H9 (cell line): ENCODE data around the gene ZBTB16. TPM values are rescaled to one million over a fixed set of nuclear protein-coding genes. Genes with fewer than 3 reads are reported as not detected.

Experiments used
- DNase-seq: peaks from one replicate; pipeline ENCODE4 v3.0.0-alpha.2; 2017
- H2AFZ ChIP-seq: one replicate; pipeline ENCODE4 v1.6.1; 2013; ENCODE audit warnings: mild to moderate bottlenecking, low read length, control low read depth, moderate library complexity
- H2AK5ac ChIP-seq: 2 replicates; pipeline ENCODE4 v1.6.1; 2013; ENCODE audit warnings: low read length, control low read depth, mixed read lengths; ENCODE audit not compliant: insufficient read length
- H2BK120ac ChIP-seq: one replicate; pipeline ENCODE4 v1.6.1; 2013; ENCODE audit warnings: low read depth, mild to moderate bottlenecking, low read length, control low read depth, inconsistent platforms; ENCODE audit not compliant: poor library complexity, severe bottlenecking
- H2BK12ac ChIP-seq: 2 replicates; pipeline ENCODE4 v1.6.1; 2013; ENCODE audit warnings: low read length, control low read depth, mixed read lengths, low read depth; ENCODE audit not compliant: insufficient read length
- H2BK15ac ChIP-seq: 2 replicates; pipeline ENCODE4 v1.6.1; 2013; ENCODE audit warnings: low read depth, low read length, control low read depth
- H2BK20ac ChIP-seq: one replicate; pipeline ENCODE4 v1.6.1; 2013; ENCODE audit warnings: low read depth, mild to moderate bottlenecking, low read length, control low read depth, inconsistent platforms; ENCODE audit not compliant: poor library complexity, severe bottlenecking
- H2BK5ac ChIP-seq: 2 replicates; pipeline ENCODE4 v1.6.1; 2013; ENCODE audit warnings: low read length, control low read depth, mixed read lengths; ENCODE audit not compliant: insufficient read length
- H3K14ac ChIP-seq: 2 replicates; pipeline ENCODE4 v1.6.1; 2013; ENCODE audit warnings: low read length, control low read depth; ENCODE audit not compliant: insufficient read depth
- H3K18ac ChIP-seq: 2 replicates; pipeline ENCODE4 v1.6.1; 2013; ENCODE audit warnings: low read depth, mild to moderate bottlenecking, mixed read lengths, low read length, control low read depth; ENCODE audit not compliant: insufficient read length
- H3K23ac ChIP-seq: 2 replicates; pipeline ENCODE4 v1.6.1; 2013; ENCODE audit warnings: low read length, control low read depth, mixed read lengths, low read depth; ENCODE audit not compliant: insufficient read length
- H3K23me2 ChIP-seq: 2 replicates; pipeline ENCODE4 v1.6.1; 2013; ENCODE audit warnings: low read depth, mild to moderate bottlenecking, mixed read lengths, low read length, control low read depth; ENCODE audit not compliant: insufficient read length, poor library complexity, severe bottlenecking
- H3K27ac ChIP-seq: 2 replicates; pipeline ENCODE4 v1.5.1; 2013; ENCODE audit warnings: low read length, control low read depth, mixed read lengths, low read depth; ENCODE audit not compliant: insufficient read length
- H3K27me3 ChIP-seq: 2 replicates; pipeline ENCODE4 v1.6.1; 2013; ENCODE audit warnings: low read length, control low read depth, inconsistent platforms; ENCODE audit not compliant: insufficient read depth
- H3K4ac ChIP-seq: 2 replicates; pipeline ENCODE4 v1.6.1; 2013; ENCODE audit warnings: low read depth, mild to moderate bottlenecking, control low read depth, inconsistent platforms, low read length, moderate library complexity
- H3K4me1 ChIP-seq: 2 replicates; pipeline ENCODE4 v1.6.1; 2013; ENCODE audit warnings: low read length, control low read depth, inconsistent platforms; ENCODE audit not compliant: insufficient read depth
- H3K4me2 ChIP-seq: 2 replicates; pipeline ENCODE4 v1.6.1; 2013; ENCODE audit warnings: low read length, control low read depth, mixed read lengths; ENCODE audit not compliant: insufficient read length, insufficient read depth
- H3K56ac ChIP-seq: 2 replicates; pipeline ENCODE4 v1.6.1; 2013; ENCODE audit warnings: low read depth, mild to moderate bottlenecking, mixed read lengths, low read length, control low read depth; ENCODE audit not compliant: insufficient read length
- H3K79me1 ChIP-seq: 2 replicates; pipeline ENCODE4 v1.6.1; 2013; ENCODE audit warnings: low read depth, mild to moderate bottlenecking, moderate library complexity, low read length, control low read depth, inconsistent platforms; ENCODE audit not compliant: insufficient read depth, poor library complexity, severe bottlenecking
- H3K79me2 ChIP-seq: 2 replicates; pipeline ENCODE4 v1.6.1; 2013; ENCODE audit warnings: low read length, control low read depth, inconsistent platforms; ENCODE audit not compliant: insufficient read depth
- H3K9ac ChIP-seq: 2 replicates; pipeline ENCODE4 v1.6.1; 2013; ENCODE audit warnings: low read length, control low read depth, mixed read lengths; ENCODE audit not compliant: insufficient read length; ENCODE audit errors: extremely low read depth
- H3K9me3 ChIP-seq: one replicate; pipeline ENCODE4 v1.6.1; 2013; ENCODE audit warnings: low read depth, low read length, inconsistent platforms; ENCODE audit not compliant: control insufficient read depth
- H3T11ph ChIP-seq: one replicate; pipeline ENCODE4 v1.6.1; 2013; ENCODE audit warnings: mild to moderate bottlenecking, low read length, control low read depth, inconsistent platforms
- H4K20me1 ChIP-seq: one replicate; pipeline ENCODE4 v1.6.1; 2013; ENCODE audit not compliant: control insufficient read depth, insufficient read length, insufficient read depth
- H4K5ac ChIP-seq: 2 replicates; pipeline ENCODE4 v1.6.1; 2013; ENCODE audit warnings: low read depth, mild to moderate bottlenecking, mixed read lengths, low read length, control low read depth; ENCODE audit not compliant: insufficient read length
- H4K8ac ChIP-seq: replicated peaks from 2 replicates; pipeline ENCODE4 v1.6.1; 2013; ENCODE audit warnings: low read length, control low read depth, mixed read lengths, low read depth; ENCODE audit not compliant: insufficient read length
- H4K91ac ChIP-seq: 2 replicates; pipeline ENCODE4 v1.6.1; 2013; ENCODE audit warnings: low read depth, mild to moderate bottlenecking, moderate library complexity, mixed read lengths, low read length, control low read depth; ENCODE audit not compliant: insufficient read length
- H3K27ac Mint-ChIP-seq, 3 experiments: 2 replicates in 2 of 3; 3 replicates in 1 of 3; pipeline ENCODE4 v1.8.0; 2020 to 2021; ENCODE audit warnings: mixed read lengths in 3 of 3, mild to moderate bottlenecking in 1 of 3, moderate library complexity in 1 of 3
- H3K27me3 Mint-ChIP-seq: 2 replicates; pipeline ENCODE4 v1.8.0; 2021; ENCODE audit warnings: low read depth, mild to moderate bottlenecking, moderate library complexity, mixed read lengths
- H3K36me3 Mint-ChIP-seq, 3 experiments: 2 replicates in 2 of 3; 3 replicates in 1 of 3; pipeline ENCODE4 v1.8.0; 2020 to 2021; ENCODE audit warnings: low read depth in 3 of 3, mixed read lengths in 3 of 3; ENCODE audit not compliant: insufficient read depth in 1 of 3
- H3K4me1 Mint-ChIP-seq, 2 experiments: 2 replicates each; pipeline ENCODE4 v1.8.0; 2020; ENCODE audit warnings: mixed read lengths in 2 of 2
- H3K4me3 Mint-ChIP-seq, 2 experiments: 2 replicates in 1 of 2; 3 replicates in 1 of 2; pipeline ENCODE4 v1.8.0; 2020 to 2021; ENCODE audit warnings: mild to moderate bottlenecking in 2 of 2, mixed read lengths in 2 of 2, moderate library complexity in 1 of 2
- H3K9me3 Mint-ChIP-seq, 2 experiments: 2 replicates in 1 of 2; 3 replicates in 1 of 2; pipeline ENCODE4 v1.8.0; 2020; ENCODE audit warnings: mild to moderate bottlenecking in 2 of 2, mixed read lengths in 2 of 2, moderate library complexity in 1 of 2
- WGBS: extraction: QIAGEN DNeasy Blood & Tissue Kit; methylation state at CpG from one replicate; pipeline ENCODE4 v1.1.7; 2013; ENCODE audit warnings: missing lambda C conversion rate, low lambda C conversion rate, mixed read lengths; ENCODE audit not compliant: insufficient read length; ENCODE audit errors: extremely low coverage; 5-methylcytosine and 5-hydroxymethylcytosine counted together
- total RNA-seq: library from RNA; stranded (reverse); gene quantifications from 2 replicates; pipeline ENCODE4 v1.2.1, GENCODE V29; 2021
- TF ChIP-seq, protein P1 (sequence below): fragments of 200-600 bp; sonication (generic); conservative IDR thresholded peaks from 3 replicates; pipeline ENCODE4 v1.8.0; 2021; ENCODE audit warnings: antibody characterized with exemption, mild to moderate bottlenecking

ZBTB16 gene
- total RNA-seq, 1 experiment from 2014 or later = not detected

DNA sequence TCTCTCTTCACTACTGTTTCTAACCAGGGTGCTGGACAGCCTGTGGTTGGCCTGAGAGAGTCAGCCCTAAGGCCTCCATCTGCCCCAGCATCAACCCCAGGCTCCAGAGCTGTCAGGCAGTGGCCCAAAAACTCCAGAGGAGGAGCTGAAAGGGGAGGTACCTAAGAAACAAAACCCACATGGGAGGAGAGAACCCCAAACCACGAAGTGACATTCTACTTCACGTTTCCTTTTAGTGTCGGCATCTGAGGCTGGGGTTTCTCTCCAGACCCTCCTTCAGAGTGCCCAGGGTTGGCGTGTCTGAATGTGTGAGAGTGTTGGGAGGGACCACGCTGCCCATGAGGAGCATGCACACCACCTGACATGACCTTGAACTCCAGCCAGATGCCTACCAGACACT is 166.8 kb downstream of the ZBTB16 start:
- Histone ChIP-seq H2AK5ac (no peak overlapping the region), H3K9me3 (no peaks in the 10 kb centered on the region), H4K20me1 (no peaks in the 10 kb centered on the region), H4K8ac (no peak overlapping the region), H3K27me3 (no peaks in the 10 kb centered on the region), H4K91ac (no peak overlapping the region), H3K14ac (no peak overlapping the region), H2BK15ac (no peak overlapping the region), H3K56ac (no peak overlapping the region), H3K4ac (no peak overlapping the region), H2BK12ac (no peak overlapping the region), H2BK5ac (no peak overlapping the region), H3K4me2 (no peak overlapping the region), H3K23ac (no peak overlapping the region), H2BK20ac (no peak overlapping the region), H3K4me1 (no peaks in the 10 kb centered on the region), H2AFZ (no peak overlapping the region), H3K23me2 (no peaks in the 10 kb centered on the region), H3K18ac (no peak overlapping the region), H3T11ph (no peak overlapping the region), H3K9ac (no peak overlapping the region), H3K79me1 (no peaks in the 10 kb centered on the region), H3K27ac (no peak overlapping the region), H3K79me2 (no peaks in the 10 kb centered on the region), H4K5ac (no peak overlapping the region), H2BK120ac (no peak overlapping the region)
- H3K27me3 Mint-ChIP-seq = peaks cover 70% of the 10 kb centered on the region
- H3K9me3 Mint-ChIP-seq = no peaks in the 10 kb centered on the region; a peak in 1 of 5 replicates
- no peak overlapping the region for H3K27ac Mint-ChIP-seq
- H3K36me3 Mint-ChIP-seq = no peaks in the 10 kb centered on the region
- no peak overlapping the region for H3K4me3 Mint-ChIP-seq
- H3K4me1 Mint-ChIP-seq = peaks cover 9 to 18% of the 10 kb centered on the region in 2 experiments
- DNase-seq = no peak
- TF ChIP-seq, protein P1, sequence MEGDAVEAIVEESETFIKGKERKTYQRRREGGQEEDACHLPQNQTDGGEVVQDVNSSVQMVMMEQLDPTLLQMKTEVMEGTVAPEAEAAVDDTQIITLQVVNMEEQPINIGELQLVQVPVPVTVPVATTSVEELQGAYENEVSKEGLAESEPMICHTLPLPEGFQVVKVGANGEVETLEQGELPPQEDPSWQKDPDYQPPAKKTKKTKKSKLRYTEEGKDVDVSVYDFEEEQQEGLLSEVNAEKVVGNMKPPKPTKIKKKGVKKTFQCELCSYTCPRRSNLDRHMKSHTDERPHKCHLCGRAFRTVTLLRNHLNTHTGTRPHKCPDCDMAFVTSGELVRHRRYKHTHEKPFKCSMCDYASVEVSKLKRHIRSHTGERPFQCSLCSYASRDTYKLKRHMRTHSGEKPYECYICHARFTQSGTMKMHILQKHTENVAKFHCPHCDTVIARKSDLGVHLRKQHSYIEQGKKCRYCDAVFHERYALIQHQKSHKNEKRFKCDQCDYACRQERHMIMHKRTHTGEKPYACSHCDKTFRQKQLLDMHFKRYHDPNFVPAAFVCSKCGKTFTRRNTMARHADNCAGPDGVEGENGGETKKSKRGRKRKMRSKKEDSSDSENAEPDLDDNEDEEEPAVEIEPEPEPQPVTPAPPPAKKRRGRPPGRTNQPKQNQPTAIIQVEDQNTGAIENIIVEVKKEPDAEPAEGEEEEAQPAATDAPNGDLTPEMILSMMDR = no peak
- no CpG with 5 or more reads among the region's 5 CpGs for WGBS
